Prostate gland (tissue), 2 donors: Measurements from ENCODE around the gene KLK7. TPM values are rescaled to one million over a fixed set of nuclear protein-coding genes. Genes with fewer than 3 reads are reported as not detected.

ENCODE experiments used
- DNase-seq: peaks from one replicate; pipeline ENCODE4 v3.0.0-alpha.2; 2019; ENCODE audit warnings: low spot score
- H3K27ac ChIP-seq, 2 donors: fragments of 200-600 bp; sonication (generic); 2 replicates each; pipeline ENCODE4 v1.5.1; 2017 to 2019
- H3K27me3 ChIP-seq: fragments of 200-600 bp; sonication (generic); replicated peaks from 2 replicates; pipeline ENCODE4 v1.5.1; 2019; ENCODE audit not compliant: insufficient read depth
- H3K36me3 ChIP-seq, 2 donors: fragments of 200-600 bp; sonication (generic); 1 replicate in 1 of 2; 2 replicates in 1 of 2; pipeline versions ENCODE4 v1.5.1 to v1.8.1; 2017 to 2019
- H3K4me1 ChIP-seq: fragments of 200-600 bp; sonication (generic); replicated peaks from 2 replicates; pipeline ENCODE4 v1.5.1; 2019
- H3K4me3 ChIP-seq, 2 donors: fragments of 200-600 bp; sonication (generic); 2 replicates each; pipeline ENCODE4 v1.5.1; 2017 to 2019
- H3K9me3 ChIP-seq: fragments of 200-600 bp; sonication (generic); 2 replicates; pipeline ENCODE4 v1.5.1; 2017
- CTCF ChIP-seq, 4 experiments: fragments of 200-600 bp in 2 of 4; fragments of 450-650 bp in 2 of 4; sonication (generic) in 2 of 4; IDR thresholded peaks; 1 replicate in 3 of 4; 2 replicates in 1 of 4; pipeline ENCODE4 v1.5.1; 2016 to 2019; ENCODE audit warnings: antibody characterized with exemption in 4 of 4, mild to moderate bottlenecking in 2 of 4, moderate library complexity in 2 of 4
- POLR2A ChIP-seq: fragments of 450-650 bp; IDR thresholded peaks from one replicate; pipeline ENCODE4 v1.6.1; 2016; ENCODE audit warnings: antibody characterized with exemption, mild to moderate bottlenecking
- POLR2AphosphoS5 ChIP-seq: sonication (generic); formaldehyde crosslinking; IDR thresholded peaks from one replicate; pipeline ENCODE4 v1.6.1; 2017; ENCODE audit warnings: antibody characterized with exemption
- WGBS: methylation state at CpG from one replicate; pipeline ENCODE4 v1.1.5; 2018; 5-methylcytosine and 5-hydroxymethylcytosine counted together
- intact Hi-C: fragments of 100-400 bp; cut with DNase I; formaldehyde crosslinking; loops from one replicate; pipeline ENCODE4 v1.14.2; 2022
- total RNA-seq, 2 donors: library from RNA; depleted of rRNA; stranded (reverse); fragments of >200 nt; gene quantifications; one replicate each; pipeline ENCODE4 v1.1.0, GENCODE V29; 2016

KLK7 gene
- total RNA-seq, 2 donors from 2014 or later = 0.68 to 1.2 TPM

DNA sequence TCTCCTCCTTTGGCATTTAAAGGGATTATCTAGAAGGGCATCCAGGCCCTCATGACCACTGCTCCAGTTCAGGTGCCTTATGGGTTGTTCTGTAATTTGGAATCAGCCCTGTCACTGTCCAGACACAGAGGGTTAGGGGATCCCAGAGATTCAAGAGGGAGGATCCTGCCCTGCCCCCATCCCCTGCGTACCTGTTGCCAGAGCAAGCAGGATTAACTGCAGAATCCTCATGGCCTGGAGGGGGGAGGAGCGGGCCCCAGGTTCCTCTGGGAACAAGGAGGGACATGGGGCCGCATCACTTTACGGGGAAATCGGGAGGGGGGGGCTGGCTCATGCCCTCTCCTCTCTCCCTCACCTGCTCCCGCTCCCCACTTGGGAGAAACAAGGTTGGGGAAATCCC is 41.7 kb upstream of the KLK7 start:
- Histone ChIP-seq H3K4me3 (peak overlapping the region; percentile 36 to 38), H3K36me3 (no peaks in the 10 kb centered on the region), H3K4me1 (no peaks in the 10 kb centered on the region), H3K27ac (peak overlapping the region; percentile 83 to 86), H3K9me3 (no peaks in the 10 kb centered on the region), H3K27me3 (no peaks in the 10 kb centered on the region)
- 36% methylated on average over 6 of the region's 6 CpGs for WGBS
- DNase-seq = no peak
- intact Hi-C loops = no loop called here
- TF ChIP-seq POLR2A = no peak
- TF ChIP-seq POLR2AphosphoS5 = no peak
- no peak for TF ChIP-seq CTCF (IDR thresholded peaks at IDR 0.05)

- 35% methylated on average over 5 of the region's 5 CpGs for WGBS
These were observed 41.2 kb upstream of the KLK7 start for GRCh38 chr19:51024924-51025323.

GRCh38 chr19:51023946-51024345 is 40.2 kb upstream of the KLK7 start:
- intact Hi-C loops = no loop called here
- Histone ChIP-seq H3K9me3 (no peaks in the 10 kb centered on the region), H3K4me3 (no peak overlapping the region), H3K27me3 (no peaks in the 10 kb centered on the region), H3K27ac (no peak overlapping the region), H3K36me3 (no peaks in the 10 kb centered on the region), H3K4me1 (no peaks in the 10 kb centered on the region)
- TF ChIP-seq CTCF (IDR thresholded peaks at IDR 0.05) = no peak
- TF ChIP-seq POLR2AphosphoS5 = no peak
- TF ChIP-seq POLR2A = no peak
- no peak for DNase-seq
- WGBS = 80% methylated on average over 11 of the region's 11 CpGs

More at GRCh38 chr19:51024924-51025323, 41.2 kb upstream of the KLK7 start:
- H3K27ac ChIP-seq = peak overlapping the region; percentile 83 to 86
- no peak for DNase-seq
- H3K9me3 ChIP-seq = no peaks in the 10 kb centered on the region
- no peaks in the 10 kb centered on the region for H3K36me3 ChIP-seq
- TF ChIP-seq POLR2AphosphoS5 (no peak), POLR2A (no peak), CTCF (IDR thresholded peaks at IDR 0.05) (no peak)
- H3K4me3 ChIP-seq = peak overlapping the region in 1 of 2 donors; percentile 36
- H3K27me3 ChIP-seq = no peaks in the 10 kb centered on the region
- H3K4me1 ChIP-seq = no peaks in the 10 kb centered on the region
- intact Hi-C loops = no loop called here

DNA sequence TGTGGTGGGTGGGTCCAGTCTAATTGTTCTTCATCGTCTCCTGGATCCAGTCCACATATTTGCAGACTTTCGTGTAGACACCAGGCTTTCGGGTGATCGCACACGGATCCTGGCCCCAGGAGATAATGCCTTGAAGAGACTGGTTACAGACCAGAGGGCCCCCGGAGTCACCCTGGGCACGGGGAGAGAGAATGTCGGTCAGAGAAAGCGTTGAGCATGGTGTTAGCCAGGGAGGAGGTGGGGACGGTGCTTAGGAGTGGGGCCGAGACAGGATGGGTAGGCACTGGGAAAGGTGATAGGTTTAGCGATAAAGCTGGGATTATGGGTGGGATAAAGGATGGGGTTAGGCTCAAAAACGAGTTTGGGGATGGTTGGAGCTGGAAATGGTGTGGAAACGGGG is 38.8 kb upstream of the KLK7 start:
- Histone ChIP-seq H3K36me3 (no peaks in the 10 kb centered on the region), H3K27ac (no peak overlapping the region), H3K27me3 (no peaks in the 10 kb centered on the region), H3K4me3 (no peak overlapping the region), H3K4me1 (no peaks in the 10 kb centered on the region), H3K9me3 (no peaks in the 10 kb centered on the region)
- TF ChIP-seq POLR2AphosphoS5 (no peak), CTCF (IDR thresholded peaks at IDR 0.05) (no peak), POLR2A (no peak)
- 77% methylated on average over 14 of the region's 14 CpGs for WGBS
- intact Hi-C loops = no loop called here
- no peak for DNase-seq

- H3K36me3 ChIP-seq = no peaks in the 10 kb centered on the region
- DNase-seq = peak; percentile 70
- WGBS = 25% methylated on average over 7 of the region's 7 CpGs
- peak overlapping the region; percentile 72 to 80 for H3K27ac ChIP-seq
- no peaks in the 10 kb centered on the region for H3K27me3 ChIP-seq
- no peaks in the 10 kb centered on the region for H3K9me3 ChIP-seq
- H3K4me3 ChIP-seq = no peak overlapping the region
- TF ChIP-seq CTCF (IDR thresholded peaks at IDR 0.05) (peak; percentile 40 to 90 (median 80)), POLR2A (no peak), POLR2AphosphoS5 (peak; percentile 76)
- no peaks in the 10 kb centered on the region for H3K4me1 ChIP-seq
- intact Hi-C loops = no loop called here
These were observed 37.4 kb upstream of the KLK7 start for GRCh38 chr19:51020988-51021651.
